Embryonic facial prominence (tissue), 1 donor: ENCODE measurements around the gene MTG2.

Experiments used
- DNase-seq: peaks from one replicate; pipeline ENCODE4 v3.0.0-alpha.2; 2016; ENCODE audit errors: extremely low spot score

Gene MTG2

GRCh38 chr20:62232770-62233645, 50.2 kb downstream of the MTG2 start:
- DNase-seq = no peak

GRCh38 chr20:62233684-62234083, 50.9 kb downstream of the MTG2 start:
- no peak for DNase-seq

DNA sequence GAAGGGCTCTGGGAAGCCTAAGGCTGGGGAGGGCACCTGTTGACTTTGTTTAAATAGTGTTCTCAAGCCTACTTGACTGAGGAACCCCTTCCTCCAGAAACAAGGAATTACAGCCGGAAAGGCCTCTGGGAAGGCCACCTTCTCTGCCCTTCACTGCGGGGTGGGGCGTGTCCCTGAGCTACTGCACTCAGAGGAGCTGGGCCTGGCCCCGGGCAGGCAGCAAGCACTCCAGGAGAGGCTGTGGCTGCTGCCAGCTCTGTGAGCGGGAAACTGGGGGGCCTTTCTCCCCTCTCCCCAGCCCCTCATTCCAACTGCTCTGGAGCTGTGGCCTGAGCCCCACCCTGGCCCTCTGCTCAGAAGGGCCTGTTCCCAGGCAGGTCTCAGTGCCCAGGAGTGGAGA, 51.5 kb downstream of the MTG2 start:
- no peak for DNase-seq

- DNase-seq = no peak
Observed at GRCh38 chr20:62235001-62235776, 52.4 kb downstream of the MTG2 start.

- no peak for DNase-seq
Observed at GRCh38 chr20:62235777-62236157, 52.9 kb downstream of the MTG2 start.

GRCh38 chr20:62236200-62236599, 53.4 kb downstream of the MTG2 start:
- DNase-seq = no peak

DNA sequence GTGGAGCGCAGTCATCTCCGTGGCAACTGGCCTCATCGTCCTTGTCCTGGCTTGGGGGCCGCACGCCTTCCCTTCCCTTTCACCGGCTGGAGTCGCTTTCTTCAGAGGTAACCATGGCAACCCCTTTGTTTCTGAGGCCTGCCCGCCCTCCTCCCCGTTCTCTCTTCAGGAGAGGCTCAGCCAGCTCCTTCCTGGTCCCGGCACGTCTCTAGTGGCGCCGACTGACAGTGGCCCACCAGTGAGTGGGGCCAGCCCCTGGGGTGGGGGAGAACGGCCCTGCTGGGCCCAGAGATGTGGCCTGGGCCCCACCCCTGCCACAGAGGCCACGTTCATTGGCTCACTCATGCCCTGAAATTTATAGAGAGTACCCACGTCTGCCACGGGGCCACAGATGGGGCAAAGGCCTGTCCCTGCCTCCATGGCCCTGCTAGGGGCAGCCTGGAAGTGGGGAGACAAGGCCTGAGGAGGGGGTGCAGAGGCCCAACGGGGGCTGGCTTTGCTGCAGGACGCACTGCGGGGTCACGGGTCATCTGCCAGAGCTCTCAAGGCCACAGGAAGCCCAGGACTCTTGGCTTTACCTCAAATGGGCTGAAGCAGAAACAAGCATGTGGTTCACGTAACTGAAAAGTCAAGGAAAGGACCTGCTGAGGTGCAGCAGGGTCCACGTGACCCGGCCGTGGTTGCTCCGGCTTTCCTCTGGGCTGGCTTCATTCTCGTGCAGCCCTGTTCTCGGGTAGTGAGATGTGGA, 54.1 kb downstream of the MTG2 start:
- no peak for DNase-seq

GRCh38 chr20:62237514-62237800, 54.6 kb downstream of the MTG2 start:
- no peak for DNase-seq

DNA sequence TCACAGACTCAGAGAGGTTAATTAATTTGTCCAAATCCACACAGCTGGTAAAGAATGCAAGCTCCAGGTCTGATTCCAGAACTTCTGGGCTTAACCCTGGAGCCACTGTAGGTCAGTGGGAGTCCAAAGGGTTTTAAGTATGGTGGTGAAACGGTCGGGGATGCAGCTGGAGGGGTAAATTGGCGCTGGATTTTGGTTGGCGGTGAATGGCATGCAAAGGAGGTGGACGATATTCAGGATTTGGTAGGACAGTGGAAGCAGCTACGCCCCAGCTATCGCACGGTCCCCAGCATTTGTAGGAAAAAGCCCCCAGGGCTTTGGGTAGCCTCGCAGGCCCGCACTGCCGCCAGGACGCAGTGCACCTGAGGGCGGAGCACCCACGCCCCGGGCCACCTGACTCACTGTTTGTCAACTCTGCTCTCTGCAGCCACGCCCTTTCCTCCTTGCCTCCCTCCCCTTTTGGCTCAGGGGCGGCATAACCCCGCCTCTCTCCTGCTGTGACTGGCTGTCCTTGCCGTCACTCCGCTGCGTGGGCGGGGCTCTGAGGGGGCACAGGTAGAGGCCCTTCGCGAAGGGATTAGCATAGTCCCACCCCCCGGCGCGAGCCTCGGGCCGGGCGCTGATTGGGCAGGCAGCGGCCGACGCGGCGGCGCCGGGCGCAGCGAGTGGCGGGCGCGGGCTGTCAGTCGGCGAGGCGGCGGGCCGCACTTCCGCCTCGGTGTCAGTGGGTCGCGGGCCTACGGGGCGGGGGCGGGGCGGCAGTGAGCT, 55.2 kb downstream of the MTG2 start, which contains the start of gene OSBPL2:
Gene OSBPL2, plus strand, starts transcription at position 721 of the 768 bp plus-strand sequence. CDS start 17,664 bp downstream, outside the sequence.
- DNase-seq = peak; percentile 92

DNA sequence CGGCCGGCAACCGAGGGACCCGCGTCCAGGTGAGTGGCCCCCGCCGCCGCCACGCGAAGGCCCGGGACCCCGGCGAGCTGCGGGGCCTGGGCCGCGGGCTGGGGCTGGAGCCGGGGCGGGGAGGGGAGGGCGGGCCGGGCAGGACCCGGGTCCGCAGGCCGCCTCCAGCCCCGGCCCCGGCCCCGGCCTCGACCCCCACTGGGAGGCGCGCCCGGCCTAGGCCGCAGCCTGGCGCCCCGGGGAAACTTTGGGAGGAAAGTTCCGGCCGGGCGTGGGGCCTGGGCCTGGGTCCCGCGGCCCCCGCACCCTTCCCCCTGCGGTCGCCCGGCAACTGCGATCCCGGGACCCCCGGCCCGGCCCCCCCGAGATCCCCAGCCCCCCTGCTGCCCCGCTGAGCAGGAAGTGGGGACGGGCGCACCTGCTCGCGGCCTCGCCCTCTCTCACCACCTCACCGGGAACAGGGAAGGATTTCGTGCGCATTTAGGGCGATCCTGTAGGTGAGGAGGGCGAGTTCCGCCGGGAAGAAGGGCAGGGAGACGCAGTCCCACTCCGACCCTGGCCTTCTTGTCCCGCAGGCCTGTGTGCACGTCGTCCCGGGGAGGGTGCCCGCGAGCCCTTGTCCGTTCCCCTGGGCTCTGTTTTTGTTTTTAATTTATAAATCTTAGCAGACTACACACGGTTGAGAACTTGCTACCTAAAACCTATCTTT, 55.9 kb downstream of the MTG2 start:
- no peak for DNase-seq

DNA sequence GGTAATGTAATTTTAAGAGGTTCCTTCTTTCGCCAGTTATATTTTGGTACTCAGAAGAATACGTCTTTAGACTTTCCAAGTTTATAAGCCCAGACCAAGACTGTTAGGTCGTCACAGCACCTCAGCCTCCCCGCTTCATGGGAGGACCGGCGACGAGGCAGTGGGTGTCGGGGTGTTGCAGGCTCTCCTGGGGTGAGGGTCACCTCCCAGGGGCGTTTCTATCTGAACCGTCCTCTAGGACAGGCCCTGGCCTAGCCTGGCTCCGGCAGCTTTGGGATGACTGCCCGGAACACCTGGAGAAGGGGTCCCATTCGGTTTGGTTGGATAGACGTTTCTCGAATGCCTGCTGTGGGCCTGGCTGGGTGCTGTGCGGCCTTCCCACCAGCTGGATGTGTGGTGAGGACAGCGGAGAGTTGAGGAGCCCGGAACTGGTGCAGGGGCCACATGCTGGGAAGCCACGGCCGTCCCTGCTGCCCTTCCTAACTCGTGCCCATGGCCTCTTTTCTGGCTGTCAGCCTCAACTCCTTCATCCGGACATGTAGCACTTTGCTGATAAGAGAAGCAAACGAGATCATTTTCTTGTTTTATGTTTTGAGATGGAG, 56.6 kb downstream of the MTG2 start:
- no peak for DNase-seq

DNA sequence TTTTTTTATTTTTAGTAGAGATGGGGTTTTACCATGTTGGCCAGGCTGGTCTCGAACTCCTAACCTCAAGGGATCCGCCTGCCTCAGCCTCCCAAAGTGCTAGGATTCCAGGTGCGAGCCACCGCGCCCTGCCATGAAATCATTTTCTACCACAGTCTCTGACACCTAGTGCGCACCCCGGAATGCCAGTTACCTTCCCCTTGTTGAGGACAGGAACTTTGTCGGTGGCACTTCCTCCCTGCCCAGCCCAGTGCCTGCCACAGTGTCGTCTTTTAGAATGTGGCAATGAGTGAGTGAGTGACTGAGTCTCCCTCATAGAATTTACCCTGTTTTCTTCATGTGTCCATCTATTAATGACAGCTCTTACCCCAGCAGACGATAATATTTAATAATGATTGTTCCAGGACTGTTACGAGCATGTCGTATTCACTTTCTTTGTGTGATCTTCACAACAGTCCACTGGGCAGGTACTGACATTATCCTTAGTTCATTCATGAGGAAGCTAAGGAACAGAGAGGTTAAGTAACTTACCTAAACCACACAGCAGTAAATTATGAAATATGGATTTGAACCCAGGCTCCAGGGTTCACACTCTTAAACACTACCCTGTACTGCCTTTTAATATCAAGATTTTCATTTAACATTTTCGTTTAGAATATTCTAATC, 57.3 kb downstream of the MTG2 start:
- DNase-seq = no peak

- DNase-seq = no peak
Observed at GRCh38 chr20:62241506-62241905, 58.7 kb downstream of the MTG2 start.

DNA sequence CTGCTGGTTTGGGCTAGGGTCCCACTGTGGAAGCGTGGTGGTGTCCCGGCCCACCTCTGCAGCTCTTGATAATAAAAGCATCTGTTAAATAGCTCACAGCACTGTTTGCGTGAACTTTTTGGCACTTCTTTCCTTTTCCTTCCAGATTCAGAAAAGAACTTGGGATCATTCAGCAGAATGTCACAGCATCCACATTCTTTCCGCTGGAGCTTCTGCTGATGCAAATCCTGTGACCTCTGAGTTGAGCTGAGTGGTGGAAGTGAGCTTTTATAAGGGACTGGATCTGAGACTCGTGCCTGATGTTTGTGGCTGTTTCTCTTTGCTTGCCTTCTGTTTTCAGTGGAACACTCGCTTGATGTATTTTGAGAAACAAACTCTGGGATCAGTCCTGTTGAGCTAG, 59.3 kb downstream of the MTG2 start:
- DNase-seq = no peak

GRCh38 chr20:62243106-62243505, 60.3 kb downstream of the MTG2 start:
- DNase-seq = no peak

DNA sequence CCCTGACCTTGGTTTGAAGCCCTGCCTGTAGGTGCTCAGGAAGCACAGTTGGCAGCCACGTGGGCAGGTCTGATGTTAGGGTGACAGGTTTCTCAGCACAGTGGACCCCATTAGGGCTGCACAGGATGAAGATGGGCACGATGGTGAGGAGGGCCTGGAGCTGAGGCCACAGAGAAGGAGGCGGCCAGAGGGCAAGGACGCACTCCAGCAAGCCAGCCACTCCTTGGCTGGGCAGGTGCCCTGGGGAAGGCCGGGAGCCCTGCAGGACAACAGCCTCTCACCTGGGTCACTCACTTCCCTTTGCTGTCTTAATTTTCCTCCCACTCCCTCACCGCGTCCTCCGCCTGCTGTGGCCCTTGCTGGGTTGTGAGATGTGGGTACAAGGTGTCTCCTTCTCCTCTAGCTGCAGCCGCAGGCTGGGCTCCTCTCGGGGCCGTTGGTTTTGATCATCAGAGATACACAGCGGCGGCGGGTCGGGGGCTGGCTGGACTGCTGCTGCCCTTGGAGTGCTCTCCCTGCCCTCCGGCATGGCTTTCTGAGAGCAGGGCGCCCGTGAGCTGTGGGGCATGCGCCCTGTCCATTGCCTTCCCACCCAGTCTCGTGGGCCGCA, 61.2 kb downstream of the MTG2 start:
- no peak for DNase-seq

DNA sequence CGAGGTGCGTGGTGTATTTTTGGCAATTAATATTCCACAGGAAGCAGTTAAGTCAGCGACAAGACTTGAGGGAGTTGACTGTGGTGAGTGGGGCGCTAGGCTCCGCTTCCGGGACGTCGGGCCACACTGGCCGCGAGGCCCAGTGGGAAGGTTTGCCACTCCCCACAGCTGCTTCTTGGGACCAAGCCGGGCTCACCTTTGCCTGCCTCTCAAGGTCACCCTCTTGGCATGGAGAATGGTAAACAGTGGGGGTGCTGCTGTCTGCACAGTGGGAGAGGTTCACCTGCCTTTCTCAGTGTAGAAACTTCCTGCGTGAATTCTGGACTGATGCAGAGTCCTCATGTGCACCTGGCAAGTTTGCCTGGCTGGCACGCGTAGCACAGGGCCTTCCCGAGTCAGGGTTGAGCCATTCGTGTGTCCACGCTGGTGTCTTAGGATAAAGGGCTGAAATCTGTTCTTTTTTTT, 61.8 kb downstream of the MTG2 start:
- DNase-seq = no peak

GRCh38 chr20:62245911-62246280, 63.1 kb downstream of the MTG2 start:
- DNase-seq = no peak

- no peak for DNase-seq
Observed at GRCh38 chr20:62246431-62246830, 63.6 kb downstream of the MTG2 start.
